Kidney tubule cell (primary cell): ENCODE data around the gene ARID4B.

Source experiments
- DNase-seq: peaks from one replicate; pipeline ENCODE4 v3.0.0-alpha.2; 2018; ENCODE audit warnings: low spot score

Gene ARID4B

GRCh38 chr1:235127203-235127602 lies 200.8 kb downstream of the ARID4B start:
- no peak for DNase-seq

GRCh38 chr1:235124665-235125064 lies 203.3 kb downstream of the ARID4B start:
- DNase-seq = no peak

DNA sequence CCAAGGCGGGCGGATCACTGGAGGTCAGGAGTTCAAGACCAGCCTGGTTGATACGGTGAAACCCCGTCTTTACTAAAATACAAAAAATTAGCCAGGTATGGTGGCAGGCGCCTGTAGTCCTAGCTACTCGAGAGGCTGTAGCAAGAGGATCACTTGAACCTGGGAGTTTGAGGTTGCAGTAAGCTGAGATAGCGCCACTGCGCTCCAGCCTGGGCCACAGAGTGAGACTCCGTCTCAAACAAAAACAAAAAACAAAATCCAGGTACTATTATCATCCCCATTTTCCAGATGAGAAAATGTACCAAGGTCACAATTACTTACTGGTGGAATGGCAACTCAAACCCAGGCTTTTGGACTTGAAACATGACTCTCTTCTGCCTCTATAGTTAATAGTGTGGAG lies 203.9 kb downstream of the ARID4B start:
- no peak for DNase-seq

DNA sequence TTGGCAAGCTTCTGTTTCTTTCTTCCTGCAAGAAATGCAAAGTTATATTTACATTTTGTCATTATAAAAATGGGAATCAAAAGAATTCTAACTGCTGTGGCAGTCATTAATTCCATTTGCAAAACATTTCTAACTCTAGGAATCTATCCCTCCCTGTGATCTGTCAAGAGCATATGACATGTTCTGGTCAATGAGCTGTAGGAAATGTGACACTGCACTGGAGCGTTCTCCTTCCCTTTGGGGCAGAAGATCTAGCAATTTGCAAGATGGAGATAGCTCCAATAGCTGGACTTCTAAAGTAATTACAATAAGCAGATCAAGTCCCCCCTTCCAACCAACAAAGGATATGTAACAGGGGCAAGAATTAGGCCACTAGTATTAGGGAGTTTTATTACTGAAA lies 205.6 kb downstream of the ARID4B start:
- no peak for DNase-seq
